ENCODE measurements around the gene AOPEP. TPM values are rescaled to one million over a fixed set of nuclear protein-coding genes. Genes with fewer than 3 reads are reported as not detected.

Gene AOPEP
- polyA plus RNA-seq, 1 donor from 2014 or later: 10.0 TPM

GRCh38 chr9:95077053-95077765 lies 350.7 kb downstream of the AOPEP start:
- H3F3A ChIP-seq (ENCODE audit: insufficient read depth, low read length, poor library complexity, severe bottlenecking): no peaks in the 10 kb centered on the region
- no peaks in the 10 kb centered on the region for H3K9me2 ChIP-seq (ENCODE audit: insufficient read depth, low read length)
- TF ChIP-seq RAD21 (conservative IDR thresholded peaks at IDR 0.05): no peak
- no peak for TF ChIP-seq REST (IDR thresholded peaks at IDR 0.05; ENCODE audit: borderline replicate concordance)
- TF ChIP-seq EP300 (conservative IDR thresholded peaks at IDR 0.05; ENCODE audit: poor library complexity, severe bottlenecking): no peak
- no peaks in the 10 kb centered on the region for H3K36me3 ChIP-seq (ENCODE audit: insufficient read depth, low read length)
- no peaks in the 10 kb centered on the region for H4K20me1 ChIP-seq (ENCODE audit: insufficient read depth)
- no peak overlapping the region for H3K9ac ChIP-seq (ENCODE audit: low read length)
- no peaks in the 10 kb centered on the region for H3K79me2 ChIP-seq (replicated peaks; ENCODE audit: insufficient read depth, low read length)
- no peak overlapping the region for H2AFZ ChIP-seq (ENCODE audit: low read depth, low read length)
- no peak overlapping the region for H3K27ac ChIP-seq (ENCODE audit: low read length)
- no peaks in the 10 kb centered on the region for H3K9me3 ChIP-seq (ENCODE audit: low read length)
- no peak overlapping the region for H3K4me2 ChIP-seq (ENCODE audit: low read length)
- no peaks in the 10 kb centered on the region for H3K27me3 ChIP-seq (ENCODE audit: insufficient read depth, low read depth, low read length)
- no peak overlapping the region for H3K4me3 ChIP-seq (ENCODE audit: low read length)

GRCh38 chr9:95077766-95078370 lies 351.4 kb downstream of the AOPEP start:
- H3K27ac ChIP-seq (ENCODE audit: low read length): no peak overlapping the region
- H3K9ac ChIP-seq (ENCODE audit: low read length): no peak overlapping the region
- H3K9me2 ChIP-seq (ENCODE audit: insufficient read depth, low read length): no peaks in the 10 kb centered on the region
- H3K4me3 ChIP-seq (ENCODE audit: low read length): no peak overlapping the region
- no peaks in the 10 kb centered on the region for H3K9me3 ChIP-seq (ENCODE audit: low read length)
- H3K79me2 ChIP-seq (replicated peaks; ENCODE audit: insufficient read depth, low read length): no peaks in the 10 kb centered on the region
- H2AFZ ChIP-seq (ENCODE audit: low read depth, low read length): no peak overlapping the region
- no peak overlapping the region for H3K4me2 ChIP-seq (ENCODE audit: low read length)
- no peak for TF ChIP-seq RAD21 (conservative IDR thresholded peaks at IDR 0.05)
- TF ChIP-seq CTCF (IDR thresholded peaks at IDR 0.05; ENCODE audit: poor library complexity, severe bottlenecking): no peak
- TF ChIP-seq SMC3 (conservative IDR thresholded peaks at IDR 0.05; ENCODE audit: poor library complexity): no peak
- no peak for TF ChIP-seq REST (IDR thresholded peaks at IDR 0.05; ENCODE audit: borderline replicate concordance)
- no peak for TF ChIP-seq MXI1 (conservative IDR thresholded peaks at IDR 0.05; ENCODE audit: poor library complexity, severe bottlenecking)
- no peaks in the 10 kb centered on the region for H3F3A ChIP-seq (ENCODE audit: insufficient read depth, low read length, poor library complexity, severe bottlenecking)
- H3K36me3 ChIP-seq (ENCODE audit: insufficient read depth, low read length): no peaks in the 10 kb centered on the region
- H3K27me3 ChIP-seq (ENCODE audit: insufficient read depth, low read depth, low read length): no peaks in the 10 kb centered on the region
- H4K20me1 ChIP-seq (ENCODE audit: insufficient read depth): no peaks in the 10 kb centered on the region
